ENCODE measurements around the gene ELF1. TPM values are rescaled to one million over a fixed set of nuclear protein-coding genes. Genes with fewer than 3 reads are reported as not detected.

The ELF1 gene
- total RNA-seq, 3 donors from 2014 or later: 101 to 138 (median 104) TPM

DNA sequence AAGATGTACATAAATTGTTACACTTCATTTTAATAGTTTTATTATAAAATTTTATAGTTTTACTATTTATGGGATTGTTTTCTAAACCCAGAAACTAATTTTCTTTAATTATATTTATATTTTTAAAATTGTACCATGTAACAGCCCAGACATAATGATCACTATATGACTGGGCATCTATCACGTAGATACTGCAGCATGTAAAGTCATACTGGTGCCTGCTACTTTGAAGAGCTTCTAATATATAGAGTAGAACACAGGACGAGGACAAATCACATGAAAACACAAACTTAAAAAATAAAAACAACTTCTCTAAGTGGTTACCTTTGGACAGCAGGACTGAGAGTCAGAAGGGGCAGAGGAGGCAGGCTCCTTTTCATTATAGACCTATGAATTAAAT lies 5.3 kb downstream of the ELF1 start:
- Histone ChIP-seq H3K9me3 (no peaks in the 10 kb centered on the region), H3K4me3 (no peak overlapping the region), H3K27ac (no peak overlapping the region), H3K27me3 (no peaks in the 10 kb centered on the region), H3K36me3 (no peaks in the 10 kb centered on the region), H3K4me1 (peaks cover 0 to 4% of the 10 kb centered on the region in 2 donors)
- intact Hi-C loops (cut with DNase I; ENCODE audit: low total_unique reads): no loop called here
- no peak for TF ChIP-seq POLR2AphosphoS5 (IDR thresholded peaks at IDR 0.05)
- TF ChIP-seq, protein P1, sequence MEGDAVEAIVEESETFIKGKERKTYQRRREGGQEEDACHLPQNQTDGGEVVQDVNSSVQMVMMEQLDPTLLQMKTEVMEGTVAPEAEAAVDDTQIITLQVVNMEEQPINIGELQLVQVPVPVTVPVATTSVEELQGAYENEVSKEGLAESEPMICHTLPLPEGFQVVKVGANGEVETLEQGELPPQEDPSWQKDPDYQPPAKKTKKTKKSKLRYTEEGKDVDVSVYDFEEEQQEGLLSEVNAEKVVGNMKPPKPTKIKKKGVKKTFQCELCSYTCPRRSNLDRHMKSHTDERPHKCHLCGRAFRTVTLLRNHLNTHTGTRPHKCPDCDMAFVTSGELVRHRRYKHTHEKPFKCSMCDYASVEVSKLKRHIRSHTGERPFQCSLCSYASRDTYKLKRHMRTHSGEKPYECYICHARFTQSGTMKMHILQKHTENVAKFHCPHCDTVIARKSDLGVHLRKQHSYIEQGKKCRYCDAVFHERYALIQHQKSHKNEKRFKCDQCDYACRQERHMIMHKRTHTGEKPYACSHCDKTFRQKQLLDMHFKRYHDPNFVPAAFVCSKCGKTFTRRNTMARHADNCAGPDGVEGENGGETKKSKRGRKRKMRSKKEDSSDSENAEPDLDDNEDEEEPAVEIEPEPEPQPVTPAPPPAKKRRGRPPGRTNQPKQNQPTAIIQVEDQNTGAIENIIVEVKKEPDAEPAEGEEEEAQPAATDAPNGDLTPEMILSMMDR (IDR thresholded peaks at IDR 0.05): no peak
- TF ChIP-seq POLR2A (IDR thresholded peaks at IDR 0.05): no peak
- no peak for DNase-seq (ENCODE audit: low spot score in 2 of 2)

DNA sequence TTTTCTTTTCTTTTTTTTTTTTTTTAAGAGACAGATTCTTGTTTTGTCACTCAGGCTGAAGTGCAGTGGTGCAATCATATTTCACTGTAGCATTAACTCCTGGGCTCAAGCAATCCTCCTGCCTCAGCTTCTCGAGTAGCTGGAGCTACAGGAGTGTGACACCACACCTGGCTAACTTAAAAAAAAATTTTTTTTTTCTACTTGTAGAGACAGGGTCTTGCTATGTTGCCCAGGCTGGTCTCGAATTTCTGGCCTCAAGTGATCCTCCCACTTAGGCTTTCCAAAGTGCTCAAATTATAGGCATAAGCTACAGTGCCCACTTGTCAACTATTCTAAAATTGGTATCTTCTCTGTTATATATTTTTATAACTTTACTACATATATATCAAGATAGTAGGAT lies 6.6 kb downstream of the ELF1 start:
- Histone ChIP-seq H3K36me3 (no peaks in the 10 kb centered on the region), H3K27ac (no peak overlapping the region), H3K4me1 (peaks cover 0 to 4% of the 10 kb centered on the region in 2 donors), H3K9me3 (no peaks in the 10 kb centered on the region), H3K4me3 (no peak overlapping the region), H3K27me3 (no peaks in the 10 kb centered on the region)
- TF ChIP-seq, protein P1 (IDR thresholded peaks at IDR 0.05): no peak
- TF ChIP-seq POLR2AphosphoS5 (IDR thresholded peaks at IDR 0.05) (no peak), POLR2A (IDR thresholded peaks at IDR 0.05) (no peak)
- no peak for DNase-seq (ENCODE audit: low spot score in 2 of 2)
- intact Hi-C loops (cut with DNase I; ENCODE audit: low total_unique reads): no loop called here

DNA sequence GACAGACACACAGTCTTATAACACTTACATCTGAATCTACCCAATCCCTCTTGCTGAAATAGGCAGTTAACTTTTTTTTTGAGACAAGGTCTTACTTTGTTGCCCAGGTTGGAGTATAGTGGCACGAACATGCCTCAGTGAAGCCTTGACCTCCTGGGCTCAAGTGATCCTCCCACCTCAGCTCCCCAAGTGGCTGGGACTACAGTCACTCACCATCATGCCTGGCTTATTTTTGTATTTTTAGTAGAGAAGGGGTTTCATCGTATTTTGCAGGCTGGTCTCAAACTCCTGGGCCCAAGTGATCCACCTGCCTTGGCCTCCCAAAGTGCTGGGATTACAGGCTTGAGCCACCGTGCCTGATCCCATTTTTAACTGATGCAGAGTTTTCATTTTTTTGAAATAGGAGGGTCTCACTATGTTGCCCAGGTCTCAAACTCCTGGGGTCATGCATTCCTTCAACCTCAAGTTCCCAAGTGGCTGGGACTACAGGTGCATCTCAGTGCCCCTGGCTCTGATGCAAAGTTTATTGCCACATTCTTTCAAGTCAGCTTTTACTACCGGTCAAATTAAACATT lies 7.6 kb downstream of the ELF1 start:
- DNase-seq (ENCODE audit: low spot score in 2 of 2): no peak
- no peak overlapping the region for H3K4me3 ChIP-seq
- peak overlapping the region in 1 of 2 donors; percentile 26 for H3K27ac ChIP-seq
- intact Hi-C loops (cut with DNase I; ENCODE audit: low total_unique reads): no loop called here
- TF ChIP-seq, protein P1 (IDR thresholded peaks at IDR 0.05): no peak
- no peak for TF ChIP-seq POLR2A (IDR thresholded peaks at IDR 0.05)
- peaks cover 0 to 4% of the 10 kb centered on the region in 2 donors for H3K4me1 ChIP-seq
- H3K27me3 ChIP-seq: no peaks in the 10 kb centered on the region
- no peaks in the 10 kb centered on the region for H3K9me3 ChIP-seq
- H3K36me3 ChIP-seq: no peaks in the 10 kb centered on the region

DNA sequence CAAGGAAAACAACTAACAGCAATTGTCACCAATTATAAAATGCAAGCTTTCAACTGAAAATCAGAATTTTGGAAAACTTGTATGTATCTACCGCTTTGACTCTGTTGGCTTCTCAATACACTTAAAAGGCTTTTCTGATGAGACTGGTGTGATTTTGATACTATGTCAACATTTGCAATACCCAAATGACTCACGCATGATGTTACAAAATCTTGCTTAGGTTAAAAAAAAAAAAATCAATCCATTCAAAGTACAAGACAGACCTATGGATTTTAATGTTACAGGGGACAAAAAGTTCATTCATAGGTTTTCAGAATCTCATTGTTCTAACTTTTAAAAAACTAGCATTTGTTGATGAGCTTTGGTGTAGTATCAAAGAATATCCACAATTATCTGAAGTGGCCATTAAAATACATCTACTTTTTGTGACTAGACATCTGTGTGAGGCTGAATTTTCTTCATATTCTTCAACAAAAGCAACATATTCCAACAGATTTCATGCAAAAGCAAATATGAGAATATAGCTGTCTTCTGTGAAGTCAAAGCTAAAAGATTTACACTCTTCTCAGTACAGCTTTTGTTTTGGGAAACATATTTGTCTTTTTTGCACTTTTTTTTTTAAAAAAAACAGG lies 10.7 kb downstream of the ELF1 start:
- Histone ChIP-seq H3K27ac (no peak overlapping the region), H3K36me3 (no peaks in the 10 kb centered on the region), H3K4me3 (no peak overlapping the region), H3K27me3 (no peaks in the 10 kb centered on the region), H3K9me3 (no peaks in the 10 kb centered on the region), H3K4me1 (no peaks in the 10 kb centered on the region)
- no peak for DNase-seq (ENCODE audit: low spot score in 2 of 2)
- TF ChIP-seq POLR2A (IDR thresholded peaks at IDR 0.05) (no peak), POLR2AphosphoS5 (IDR thresholded peaks at IDR 0.05) (no peak)
- TF ChIP-seq, protein P1 (IDR thresholded peaks at IDR 0.05): no peak
- intact Hi-C loops (cut with DNase I; ENCODE audit: low total_unique reads): no loop called here

DNA sequence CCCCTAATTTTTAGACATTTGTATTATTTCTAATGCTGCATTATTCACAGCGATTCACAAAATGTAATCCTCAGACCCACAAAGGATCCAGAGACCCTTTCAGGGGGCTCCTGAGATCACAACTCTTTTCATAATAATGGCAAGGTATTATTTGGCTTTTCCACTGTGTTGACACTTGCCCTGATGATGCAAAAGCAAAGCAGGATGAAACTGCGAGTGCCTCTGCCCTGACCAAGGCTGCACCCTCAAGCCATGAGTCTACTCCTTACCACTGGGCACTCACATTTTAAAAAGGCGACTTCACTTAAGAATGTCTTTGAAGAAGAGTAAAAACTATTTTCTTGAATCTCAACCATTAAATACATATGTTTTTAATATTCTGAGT lies 11.4 kb downstream of the ELF1 start:
- no peak overlapping the region for H3K4me3 ChIP-seq
- H3K27ac ChIP-seq: no peak overlapping the region
- TF ChIP-seq POLR2A (IDR thresholded peaks at IDR 0.05) (no peak), POLR2AphosphoS5 (IDR thresholded peaks at IDR 0.05) (no peak)
- TF ChIP-seq, protein P1 (IDR thresholded peaks at IDR 0.05): no peak
- no peaks in the 10 kb centered on the region for H3K4me1 ChIP-seq
- no peaks in the 10 kb centered on the region for H3K36me3 ChIP-seq
- intact Hi-C loops (cut with DNase I; ENCODE audit: low total_unique reads): no loop called here
- no peaks in the 10 kb centered on the region for H3K9me3 ChIP-seq
- DNase-seq (ENCODE audit: low spot score in 2 of 2): no peak
- no peaks in the 10 kb centered on the region for H3K27me3 ChIP-seq
